DOHH2 (cell line): ENCODE data around the gene KANK3.

Experiments used
- EZH2phosphoT487 ChIP-seq: fragments of 200-600 bp; sonication (generic); IDR thresholded peaks from 2 replicates; pipeline ENCODE4 v1.6.1; 2017; ENCODE audit warnings: borderline replicate concordance, mild to moderate bottlenecking, antibody characterized with exemption, low read length, moderate library complexity, mixed read lengths
- TF ChIP-seq, protein P1 (sequence below): fragments of 200-600 bp; sonication (generic); IDR thresholded peaks from one replicate; pipeline ENCODE4 v1.5.1; 2014; ENCODE audit warnings: antibody characterized with exemption, mild to moderate bottlenecking, low read depth, low read length; ENCODE audit not compliant: poor library complexity, severe bottlenecking

DNA sequence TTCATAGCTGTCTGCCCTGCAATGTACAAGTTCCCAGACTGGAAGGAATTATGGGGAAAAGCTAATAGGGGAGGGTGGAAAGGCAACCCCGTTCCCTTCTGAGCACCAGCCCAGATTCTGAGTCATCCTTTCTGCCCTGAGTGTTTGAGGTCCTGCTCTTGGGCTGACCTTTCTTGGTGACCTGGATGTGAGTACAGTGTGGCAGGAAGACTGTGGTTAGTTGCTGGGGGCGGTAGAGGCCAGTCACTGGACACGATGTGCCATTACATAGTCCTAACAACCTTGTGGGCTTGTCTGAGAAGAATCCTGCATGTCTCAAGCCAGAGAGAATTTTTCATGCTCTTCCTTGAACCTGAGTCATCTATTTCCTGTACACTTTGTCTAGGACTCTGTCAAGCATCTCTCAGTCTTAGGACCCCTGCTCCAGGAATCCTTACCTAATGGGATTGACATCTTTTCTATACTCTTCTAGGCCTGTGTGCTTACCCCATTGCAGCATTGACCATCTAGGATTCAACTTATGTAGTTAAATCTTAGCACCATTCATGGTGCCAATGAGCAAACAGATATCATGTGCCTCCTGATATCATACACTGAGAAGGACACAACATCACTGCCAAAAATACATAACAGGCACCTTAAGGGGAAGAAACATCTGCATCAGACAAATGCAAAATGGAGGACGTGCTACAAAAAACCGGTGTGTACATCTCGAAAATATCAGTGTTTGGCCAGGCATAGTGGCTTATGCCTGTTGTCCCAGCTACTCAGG is 12.8 kb upstream of the KANK3 start:
- TF ChIP-seq EZH2phosphoT487 = no peak
- TF ChIP-seq, protein P1, sequence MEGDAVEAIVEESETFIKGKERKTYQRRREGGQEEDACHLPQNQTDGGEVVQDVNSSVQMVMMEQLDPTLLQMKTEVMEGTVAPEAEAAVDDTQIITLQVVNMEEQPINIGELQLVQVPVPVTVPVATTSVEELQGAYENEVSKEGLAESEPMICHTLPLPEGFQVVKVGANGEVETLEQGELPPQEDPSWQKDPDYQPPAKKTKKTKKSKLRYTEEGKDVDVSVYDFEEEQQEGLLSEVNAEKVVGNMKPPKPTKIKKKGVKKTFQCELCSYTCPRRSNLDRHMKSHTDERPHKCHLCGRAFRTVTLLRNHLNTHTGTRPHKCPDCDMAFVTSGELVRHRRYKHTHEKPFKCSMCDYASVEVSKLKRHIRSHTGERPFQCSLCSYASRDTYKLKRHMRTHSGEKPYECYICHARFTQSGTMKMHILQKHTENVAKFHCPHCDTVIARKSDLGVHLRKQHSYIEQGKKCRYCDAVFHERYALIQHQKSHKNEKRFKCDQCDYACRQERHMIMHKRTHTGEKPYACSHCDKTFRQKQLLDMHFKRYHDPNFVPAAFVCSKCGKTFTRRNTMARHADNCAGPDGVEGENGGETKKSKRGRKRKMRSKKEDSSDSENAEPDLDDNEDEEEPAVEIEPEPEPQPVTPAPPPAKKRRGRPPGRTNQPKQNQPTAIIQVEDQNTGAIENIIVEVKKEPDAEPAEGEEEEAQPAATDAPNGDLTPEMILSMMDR = no peak
